Testis (tissue), 3 donors: Measurements from ENCODE around the gene RAP1GAP2. TPM values are rescaled to one million over a fixed set of nuclear protein-coding genes. Genes with fewer than 3 reads are reported as not detected.

Experiments
- DNase-seq: peaks from one replicate; pipeline ENCODE4 v3.0.0-alpha.2; 2019
- H3K27ac ChIP-seq, 2 donors: fragments of 200-600 bp; sonication (generic); one replicate each; pipeline ENCODE4 v1.5.1; 2019
- H3K27me3 ChIP-seq: fragments of 200-600 bp; sonication (generic); one replicate; pipeline ENCODE4 v1.5.1; 2019
- H3K36me3 ChIP-seq: fragments of 200-600 bp; sonication (generic); one replicate; pipeline ENCODE4 v1.5.1; 2017; ENCODE audit warnings: low read depth; ENCODE audit errors: missing control alignments
- H3K4me1 ChIP-seq: fragments of 200-600 bp; sonication (generic); one replicate; pipeline ENCODE4 v1.5.1; 2019
- H3K4me3 ChIP-seq, 2 donors: fragments of 200-600 bp; sonication (generic); one replicate each; pipeline ENCODE4 v1.5.1; 2017 to 2019
- H3K9me3 ChIP-seq: fragments of 200-600 bp; sonication (generic); one replicate; pipeline ENCODE4 v1.5.1; 2017
- CTCF ChIP-seq, 3 experiments: fragments of 450-650 bp in 2 of 3; fragments of 200-600 bp in 1 of 3; sonication (generic) in 1 of 3; IDR thresholded peaks; one replicate each; pipeline ENCODE4 v1.5.1; 2016 to 2019; ENCODE audit warnings: antibody characterized with exemption in 3 of 3, mild to moderate bottlenecking in 2 of 3, moderate library complexity in 1 of 3
- POLR2A ChIP-seq: fragments of 450-650 bp; IDR thresholded peaks from one replicate; pipeline ENCODE4 v1.6.1; 2017; ENCODE audit warnings: antibody characterized with exemption, mild to moderate bottlenecking, moderate library complexity
- WGBS, 2 donors: methylation state at CpG; one replicate each; pipeline ENCODE4 v1.1.5; 2018; 5-methylcytosine and 5-hydroxymethylcytosine counted together
- intact Hi-C: fragments of 100-400 bp; cut with DNase I; formaldehyde crosslinking; loops from one replicate; pipeline ENCODE4 v1.15.1; 2023; ENCODE audit warnings: low total_unique reads
- polyA plus RNA-seq: library from polyadenylated mRNA; stranded (reverse); fragments of 350-450 nt; fragmentation: Illumina TruSeq; extraction: RNeasy Lipid Tissue Mini Kit (QIAGEN cat#74804); gene quantifications from one replicate; pipeline ENCODE4 v1.2.3, GENCODE V29; 2014; ENCODE audit warnings: low read depth, low replicate concordance; ENCODE audit not compliant: insufficient read depth
- total RNA-seq, 2 donors: library from RNA; depleted of rRNA; stranded (reverse); fragments of >200 nt; gene quantifications; one replicate each; pipeline ENCODE4 v1.2.3, GENCODE V29; 2016

The RAP1GAP2 gene
- total and polyA plus RNA-seq, 3 donors from 2014 or later, result 10.4 to 21.7 (median 15.1) TPM

DNA sequence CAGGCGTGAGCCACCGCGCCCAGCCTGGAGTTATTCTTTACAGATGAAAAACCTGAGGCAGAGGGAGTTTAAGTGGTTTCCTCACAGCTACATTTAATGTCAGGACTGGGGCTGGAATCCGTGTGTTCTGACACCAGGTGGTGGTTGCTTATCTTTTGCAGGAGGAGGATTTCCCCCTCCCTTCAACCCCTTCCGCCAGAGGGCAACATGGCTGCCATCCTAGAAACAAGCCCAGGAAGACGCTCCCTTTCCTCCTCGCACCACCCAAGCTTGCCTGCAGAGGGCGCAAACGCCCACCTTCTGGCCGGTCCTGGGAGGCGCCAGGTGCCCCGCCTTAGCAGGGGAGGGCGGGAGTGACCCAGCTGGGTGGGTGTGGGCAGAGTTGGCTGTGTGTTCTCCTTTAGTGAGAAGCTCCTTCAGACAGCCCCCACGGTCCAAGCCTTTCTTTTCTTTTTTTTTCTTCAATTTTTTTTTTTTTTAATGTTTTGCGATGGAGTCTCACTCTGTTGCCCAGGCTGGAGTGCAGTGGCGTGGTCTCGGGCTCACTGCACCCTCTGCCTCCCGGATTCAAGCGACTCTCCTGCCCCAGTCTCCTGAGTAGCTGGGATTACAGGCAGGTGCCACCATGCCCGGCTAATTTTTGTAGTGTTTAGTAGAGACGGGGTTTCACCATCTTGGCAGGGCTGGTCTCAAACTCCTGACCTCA, 9.9 kb upstream of the RAP1GAP2 start:
- 15 to 21% methylated on average over 20 to 21 of the region's 21 CpGs for WGBS, 2 donors
- intact Hi-C loops, result no loop called here
- peak; percentile 94 for DNase-seq
- Histone ChIP-seq H3K9me3 (no peaks in the 10 kb centered on the region), H3K4me3 (peak overlapping the region in 1 of 2 donors; percentile 21), H3K4me1 (peaks cover 11% of the 10 kb centered on the region), H3K27ac (peak overlapping the region; percentile 34 to 54), H3K36me3 (no peaks in the 10 kb centered on the region), H3K27me3 (no peaks in the 10 kb centered on the region)
- TF ChIP-seq CTCF (IDR thresholded peaks at IDR 0.05) (peak; percentile 71 to 82 (median 82)), POLR2A (no peak)

- H3K27me3 ChIP-seq, result no peaks in the 10 kb centered on the region
- no peak overlapping the region for H3K27ac ChIP-seq
- H3K4me3 ChIP-seq, result no peak overlapping the region
- no peaks in the 10 kb centered on the region for H3K36me3 ChIP-seq
- DNase-seq, result no peak
- no peaks in the 10 kb centered on the region for H3K9me3 ChIP-seq
- WGBS, 2 donors, result 63 to 77% methylated on average over 3 of the region's 3 CpGs
- TF ChIP-seq CTCF (IDR thresholded peaks at IDR 0.05) (no peak), POLR2A (no peak)
- peaks cover 9% of the 10 kb centered on the region for H3K4me1 ChIP-seq
- intact Hi-C loops, result no loop called here
Measured at GRCh38 chr17:2789700-2790099, 6.5 kb upstream of the RAP1GAP2 start.

DNA sequence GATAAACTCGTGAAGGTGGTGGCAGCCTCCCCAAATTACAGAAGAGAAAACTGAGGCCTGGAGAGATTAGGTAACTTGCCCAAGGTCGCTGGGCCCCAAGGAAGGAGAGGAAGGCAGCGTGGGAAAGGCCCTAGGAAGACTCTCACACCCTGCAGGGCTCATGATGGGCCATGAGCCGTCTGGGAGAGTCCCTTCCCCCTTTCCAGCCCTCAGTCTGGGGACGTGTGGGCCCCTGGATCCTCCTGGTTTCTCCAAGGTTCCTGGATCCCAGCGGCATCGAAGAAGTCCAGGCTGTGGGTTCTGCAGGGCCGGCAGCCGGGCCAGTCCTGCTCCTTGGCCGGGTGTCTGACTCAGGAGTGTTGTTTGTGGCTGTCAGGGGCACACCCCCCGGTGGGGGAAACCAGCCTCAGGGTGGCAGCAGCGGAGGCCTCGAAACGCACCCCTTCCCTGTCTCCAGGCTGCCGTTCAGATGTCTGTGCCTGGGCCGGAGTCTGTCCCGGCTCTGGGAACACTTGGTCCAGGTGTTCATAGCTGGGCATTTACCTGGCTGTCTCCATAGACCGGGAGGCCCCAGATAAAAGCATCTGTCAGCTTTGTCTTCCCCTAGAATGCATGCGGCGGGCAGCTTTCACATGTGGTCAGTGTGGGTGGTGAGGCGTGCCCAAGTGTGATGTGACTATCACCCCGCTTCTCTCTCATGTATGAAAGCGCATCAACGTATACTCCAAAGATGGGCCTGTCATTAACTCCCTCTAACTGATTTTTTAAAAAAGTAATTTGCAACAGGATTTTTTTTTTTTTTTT, 3.7 kb upstream of the RAP1GAP2 start:
- H3K36me3 ChIP-seq, result no peaks in the 10 kb centered on the region
- DNase-seq, result no peak
- no peaks in the 10 kb centered on the region for H3K9me3 ChIP-seq
- H3K27ac ChIP-seq, result no peak overlapping the region
- H3K27me3 ChIP-seq, result no peaks in the 10 kb centered on the region
- TF ChIP-seq POLR2A (no peak), CTCF (IDR thresholded peaks at IDR 0.05) (no peak)
- intact Hi-C loops, result no loop called here
- 73 to 79% methylated on average over 16 to 22 of the region's 24 CpGs for WGBS, 2 donors
- no peaks in the 10 kb centered on the region for H3K4me1 ChIP-seq
- no peak overlapping the region for H3K4me3 ChIP-seq

GRCh38 chr17:2794111-2794803, 2.0 kb upstream of the RAP1GAP2 start:
- intact Hi-C loops, result no loop called here
- TF ChIP-seq POLR2A (no peak), CTCF (IDR thresholded peaks at IDR 0.05) (no peak)

More at GRCh38 chr17:2794111-2794803, 2.0 kb upstream of the RAP1GAP2 start:
- Histone ChIP-seq H3K27me3 (no peaks in the 10 kb centered on the region), H3K36me3 (no peaks in the 10 kb centered on the region), H3K4me3 (no peak overlapping the region), H3K4me1 (no peaks in the 10 kb centered on the region), H3K27ac (no peak overlapping the region), H3K9me3 (no peaks in the 10 kb centered on the region)
- WGBS, 2 donors, result 79 to 86% methylated on average over 3 to 6 of the region's 6 CpGs
- DNase-seq, result no peak
